ENCODE data around the gene DLG1. TPM values are rescaled to one million over a fixed set of nuclear protein-coding genes. Genes with fewer than 3 reads are reported as not detected.

Gene DLG1
- total RNA-seq, 1 experiment from 2014 or later = 89.8 TPM

GRCh38 chr3:197300361-197300760 is 1.9 kb upstream of the DLG1 start:
- TF ChIP-seq SIN3A (IDR thresholded peaks at IDR 0.05; ENCODE audit: low read depth) (no peak), ZBTB33 (IDR thresholded peaks at IDR 0.05; ENCODE audit: extremely low read depth, insufficient replicate concordance, low read length) (no peak), YY1 (IDR thresholded peaks at IDR 0.05; ENCODE audit: extremely low read depth, insufficient replicate concordance, low read depth, low read length) (no peak), ATF3 (IDR thresholded peaks at IDR 0.05) (no peak), POLR2A (IDR thresholded peaks at IDR 0.05; ENCODE audit: borderline replicate concordance, extremely low read depth, insufficient read depth, insufficient read length) (no peak), POLR2AphosphoS5 (IDR thresholded peaks at IDR 0.05; ENCODE audit: low read depth, low read length) (no peak)
- intact Hi-C loops (cut with micrococcal nuclease) = no loop called here
- peaks cover 11 to 17% of the 10 kb centered on the region in 2 experiments; a peak in 3 of 4 replicates for H3K4me1 ChIP-seq (ENCODE audit: control insufficient read depth in 1 of 2, insufficient read depth in 2 of 2, low read length in 2 of 2)
- no TSS peak for BruUV-seq (replicated peaks)
- ChIA-PET CTCF (no interaction called here), POLR2A (no interaction called here), RAD21 (ENCODE audit: low non-redundant PET in 1 of 2, low total read pairs in 2 of 2, uncharacterized antibody in 2 of 2, unreplicated experiment in 2 of 2) (no interaction called here)
- peaks cover 25% of the 10 kb centered on the region for H3K79me2 ChIP-seq (ENCODE audit: insufficient read depth, low read length)
- H3K36me3 ChIP-seq (ENCODE audit: control insufficient read depth in 1 of 2, insufficient read depth in 2 of 2, low read length in 2 of 2) = peaks cover 2 to 7% of the 10 kb centered on the region in 2 experiments; a peak in 1 of 4 replicates
- no peak overlapping the region for H3K9ac ChIP-seq (ENCODE audit: low read length)
- no peaks in the 10 kb centered on the region for H3K9me2 ChIP-seq (ENCODE audit: insufficient read depth)
- no peak overlapping the region for H2AFZ ChIP-seq (ENCODE audit: low read depth, low read length, poor library complexity, severe bottlenecking)
- no peaks in the 10 kb centered on the region for H3K27me3 ChIP-seq (ENCODE audit: insufficient read depth, low read length)
- no peak overlapping the region for H3K4me3 ChIP-seq (replicated peaks in 1 of 2; ENCODE audit: low read depth in 1 of 2, low read length in 2 of 2)
- H3K27ac ChIP-seq (ENCODE audit: low read depth, low read length) = no peak overlapping the region
- no peaks in the 10 kb centered on the region for H3K9me3 ChIP-seq (ENCODE audit: control insufficient read depth in 1 of 2, insufficient read depth in 1 of 2, low read depth in 1 of 2, low read length in 2 of 2)
- ATAC-seq (no peak), DNase-seq (ENCODE audit: low read depth, low spot score) (no peak)
- peak overlapping the region; percentile 83 for H3K4me2 ChIP-seq (ENCODE audit: low read length)
- no peaks in the 10 kb centered on the region for H4K20me1 ChIP-seq (ENCODE audit: insufficient read depth)

Data from HCT116 (cell line).